ENCODE measurements around the gene TPST2.

DNA sequence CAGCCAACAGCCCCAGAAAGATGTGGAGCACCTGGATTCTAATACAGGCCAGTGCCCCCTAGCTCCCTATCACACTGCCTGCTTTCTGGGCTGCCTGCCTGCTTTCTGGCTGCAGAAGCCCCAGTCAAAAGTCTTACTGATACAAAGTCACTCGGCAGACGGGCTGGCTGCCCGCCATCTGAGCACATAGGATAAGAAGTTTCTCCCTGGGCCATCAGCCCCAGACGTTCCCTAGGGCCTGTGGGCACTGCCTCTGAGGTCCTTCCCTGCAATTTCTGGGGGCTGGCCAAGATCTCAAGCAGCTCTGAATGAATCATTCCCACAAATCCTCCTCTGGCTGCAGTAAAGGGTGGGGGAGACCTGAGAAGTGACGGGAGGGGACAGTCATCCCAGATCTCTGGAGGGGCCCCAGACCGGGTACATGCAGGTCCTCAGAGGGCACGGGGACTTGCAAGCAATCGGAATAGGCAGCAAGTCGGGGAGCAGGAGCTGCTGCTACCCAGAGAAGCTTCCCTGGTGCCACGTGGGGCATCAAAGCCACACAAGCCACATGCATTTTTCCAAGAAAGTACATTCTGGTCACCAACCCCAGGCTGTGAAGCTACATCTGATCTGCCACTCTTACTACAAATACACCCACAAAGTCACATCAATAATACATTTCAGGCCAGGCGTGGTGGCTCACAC is 4.7 kb downstream of the TPST2 start:
- TF ChIP-seq, protein P1, sequence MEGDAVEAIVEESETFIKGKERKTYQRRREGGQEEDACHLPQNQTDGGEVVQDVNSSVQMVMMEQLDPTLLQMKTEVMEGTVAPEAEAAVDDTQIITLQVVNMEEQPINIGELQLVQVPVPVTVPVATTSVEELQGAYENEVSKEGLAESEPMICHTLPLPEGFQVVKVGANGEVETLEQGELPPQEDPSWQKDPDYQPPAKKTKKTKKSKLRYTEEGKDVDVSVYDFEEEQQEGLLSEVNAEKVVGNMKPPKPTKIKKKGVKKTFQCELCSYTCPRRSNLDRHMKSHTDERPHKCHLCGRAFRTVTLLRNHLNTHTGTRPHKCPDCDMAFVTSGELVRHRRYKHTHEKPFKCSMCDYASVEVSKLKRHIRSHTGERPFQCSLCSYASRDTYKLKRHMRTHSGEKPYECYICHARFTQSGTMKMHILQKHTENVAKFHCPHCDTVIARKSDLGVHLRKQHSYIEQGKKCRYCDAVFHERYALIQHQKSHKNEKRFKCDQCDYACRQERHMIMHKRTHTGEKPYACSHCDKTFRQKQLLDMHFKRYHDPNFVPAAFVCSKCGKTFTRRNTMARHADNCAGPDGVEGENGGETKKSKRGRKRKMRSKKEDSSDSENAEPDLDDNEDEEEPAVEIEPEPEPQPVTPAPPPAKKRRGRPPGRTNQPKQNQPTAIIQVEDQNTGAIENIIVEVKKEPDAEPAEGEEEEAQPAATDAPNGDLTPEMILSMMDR (IDR thresholded peaks at IDR 0.05; ENCODE audit: poor library complexity), result no peak
- no peak for TF ChIP-seq EZH2 (IDR thresholded peaks at IDR 0.05; ENCODE audit: borderline replicate concordance)

Data from hepatocyte (in vitro differentiated cells).